Measurements from ENCODE around the gene MARK2.

Gene MARK2

GRCh38 chr11:63883791-63884190 lies 44.9 kb downstream of the MARK2 start:
- Histone ChIP-seq H3K4me1 (ENCODE audit: low read length) (peaks cover 18% of the 10 kb centered on the region), H3K4me2 (ENCODE audit: low read depth, low read length) (no peak overlapping the region), H3K36me3 (replicated peaks; ENCODE audit: insufficient read depth, low read length) (no peaks in the 10 kb centered on the region), H3K27ac (ENCODE audit: low read length) (no peak overlapping the region), H2AFZ (ENCODE audit: low read length) (no peak overlapping the region), H3K79me2 (ENCODE audit: low read length) (peaks cover 82% of the 10 kb centered on the region), H3K9me2 (replicated peaks; ENCODE audit: insufficient read depth, low read length) (no peaks in the 10 kb centered on the region), H3K9me3 (replicated peaks; ENCODE audit: insufficient read depth, low read length) (no peaks in the 10 kb centered on the region), H3K27me3 (replicated peaks; ENCODE audit: insufficient read depth, low read length) (no peaks in the 10 kb centered on the region), H3K9ac (ENCODE audit: low read length) (no peak overlapping the region), H4K20me1 (ENCODE audit: insufficient read depth, low read length) (no peaks in the 10 kb centered on the region), H3F3A (ENCODE audit: insufficient read depth, low read length) (peaks cover 19% of the 10 kb centered on the region), H3K4me3 (ENCODE audit: low read length) (no peak overlapping the region)
- DNase-seq = no peak
- TF ChIP-seq EZH2phosphoT487 (IDR thresholded peaks at IDR 0.05; ENCODE audit: low read length) (no peak), CTCF (IDR thresholded peaks at IDR 0.05; ENCODE audit: low read length) (no peak), EZH2 (optimal IDR thresholded peaks at IDR 0.05; ENCODE audit: low read depth, low read length) (no peak)

- Histone ChIP-seq H3K4me1 (ENCODE audit: low read length) (peaks cover 24% of the 10 kb centered on the region), H3K4me2 (ENCODE audit: low read depth, low read length) (no peak overlapping the region), H3K9ac (ENCODE audit: low read length) (no peak overlapping the region), H3F3A (ENCODE audit: insufficient read depth, low read length) (peaks cover 21% of the 10 kb centered on the region), H3K9me2 (replicated peaks; ENCODE audit: insufficient read depth, low read length) (no peaks in the 10 kb centered on the region), H3K79me2 (ENCODE audit: low read length) (peaks cover 82% of the 10 kb centered on the region), H2AFZ (ENCODE audit: low read length) (no peak overlapping the region), H4K20me1 (ENCODE audit: insufficient read depth, low read length) (no peaks in the 10 kb centered on the region), H3K36me3 (replicated peaks; ENCODE audit: insufficient read depth, low read length) (no peaks in the 10 kb centered on the region), H3K4me3 (ENCODE audit: low read length) (no peak overlapping the region), H3K9me3 (replicated peaks; ENCODE audit: insufficient read depth, low read length) (no peaks in the 10 kb centered on the region), H3K27ac (ENCODE audit: low read length) (no peak overlapping the region), H3K27me3 (replicated peaks; ENCODE audit: insufficient read depth, low read length) (no peaks in the 10 kb centered on the region)
- no peak for DNase-seq
- TF ChIP-seq EZH2 (optimal IDR thresholded peaks at IDR 0.05; ENCODE audit: low read depth, low read length) (no peak), CTCF (IDR thresholded peaks at IDR 0.05; ENCODE audit: low read length) (no peak), EZH2phosphoT487 (IDR thresholded peaks at IDR 0.05; ENCODE audit: low read length) (no peak)
Observed at GRCh38 chr11:63884196-63884932, 45.5 kb downstream of the MARK2 start.

- H3K36me3 ChIP-seq (replicated peaks; ENCODE audit: insufficient read depth, low read length) = no peaks in the 10 kb centered on the region
- H3K4me1 ChIP-seq (ENCODE audit: low read length) = peaks cover 25% of the 10 kb centered on the region
- H3K9me2 ChIP-seq (replicated peaks; ENCODE audit: insufficient read depth, low read length) = no peaks in the 10 kb centered on the region
- no peaks in the 10 kb centered on the region for H3K27me3 ChIP-seq (replicated peaks; ENCODE audit: insufficient read depth, low read length)
- peak overlapping the region; percentile 98 for H3K4me2 ChIP-seq (ENCODE audit: low read depth, low read length)
- no peak for DNase-seq
- peak overlapping the region; percentile 41; the same call in 1 of the 2 replicates for H3K9ac ChIP-seq (ENCODE audit: low read length)
- peak overlapping the region; percentile 77 for H3K4me3 ChIP-seq (ENCODE audit: low read length)
- no peak for TF ChIP-seq EZH2 (optimal IDR thresholded peaks at IDR 0.05; ENCODE audit: low read depth, low read length)
- TF ChIP-seq CTCF (IDR thresholded peaks at IDR 0.05; ENCODE audit: low read length) = no peak
- no peak for TF ChIP-seq EZH2phosphoT487 (IDR thresholded peaks at IDR 0.05; ENCODE audit: low read length)
- H2AFZ ChIP-seq (ENCODE audit: low read length) = no peak overlapping the region
- H3F3A ChIP-seq (ENCODE audit: insufficient read depth, low read length) = peaks cover 21% of the 10 kb centered on the region
- H3K9me3 ChIP-seq (replicated peaks; ENCODE audit: insufficient read depth, low read length) = no peaks in the 10 kb centered on the region
- peaks cover 89% of the 10 kb centered on the region for H3K79me2 ChIP-seq (ENCODE audit: low read length)
- H3K27ac ChIP-seq (ENCODE audit: low read length) = peak overlapping the region; percentile 85
- no peaks in the 10 kb centered on the region; the same call in none of the 2 replicates for H4K20me1 ChIP-seq (ENCODE audit: insufficient read depth, low read length)
Observed at GRCh38 chr11:63887386-63887999, 48.6 kb downstream of the MARK2 start.
